Mucosa of stomach (tissue), 1 donor: ENCODE results near the gene ARSH.
"Not testable (repeated sequence)": the region's sequence is repeated elsewhere in the genome, so short reads cannot be mapped to it uniquely, and the experiment has no call there.

Source experiments
- H3K27me3 ChIP-seq: one replicate; pipeline ENCODE4 v1.7.0; 2013; ENCODE audit warnings: mild to moderate bottlenecking, low read length; ENCODE audit not compliant: control insufficient read depth, insufficient read depth
- H3K36me3 ChIP-seq: one replicate; pipeline ENCODE4 v1.7.0; 2013; ENCODE audit warnings: low read length; ENCODE audit not compliant: control insufficient read depth, insufficient read depth
- H3K4me1 ChIP-seq: one replicate; pipeline ENCODE4 v1.7.0; 2013; ENCODE audit warnings: mild to moderate bottlenecking, low read length; ENCODE audit not compliant: control insufficient read depth, insufficient read depth
- H3K4me3 ChIP-seq: one replicate; pipeline ENCODE4 v1.7.0; 2013; ENCODE audit warnings: low read length
- H3K9ac ChIP-seq: one replicate; pipeline ENCODE4 v1.7.0; 2013; ENCODE audit warnings: mild to moderate bottlenecking, low read length, moderate library complexity
- H3K9me3 ChIP-seq: one replicate; pipeline ENCODE4 v1.7.0; 2013; ENCODE audit warnings: mild to moderate bottlenecking, low read length, moderate library complexity; ENCODE audit not compliant: control insufficient read depth
- donor health status: Pancreatic carcinoma.

The ARSH gene

DNA sequence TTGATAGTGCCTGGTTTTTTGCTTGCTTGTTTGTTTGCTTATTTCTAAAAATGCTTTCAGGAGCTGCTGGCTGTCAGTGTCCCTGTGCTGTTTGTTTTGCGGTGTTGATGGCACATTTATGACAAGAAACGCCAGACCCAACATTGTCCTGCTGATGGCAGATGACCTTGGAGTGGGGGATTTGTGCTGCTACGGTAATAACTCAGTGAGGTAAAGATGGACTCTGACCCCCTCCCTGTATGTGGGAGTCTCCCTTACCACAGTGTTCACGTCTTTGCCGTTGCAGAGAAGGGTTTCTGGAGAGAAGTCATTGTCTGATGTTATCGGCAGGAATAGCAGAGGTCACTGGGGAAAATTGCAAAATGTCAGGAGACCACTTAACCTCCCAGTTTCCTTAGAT lies at the start of gene ARSH:
TSS of gene ARSH (plus strand) at position 52 of the 400 bp plus-strand sequence. CDS start at position 119, 67 bp downstream.
- Histone ChIP-seq H3K9me3 (no peaks in the 10 kb centered on the region), H3K4me1 (no peaks in the 10 kb centered on the region), H3K27me3 (no peaks in the 10 kb centered on the region), H3K36me3 (no peaks in the 10 kb centered on the region), H3K4me3 (no peak within 1 kb of the TSS), H3K9ac (no peak within 1 kb of the TSS)

DNA sequence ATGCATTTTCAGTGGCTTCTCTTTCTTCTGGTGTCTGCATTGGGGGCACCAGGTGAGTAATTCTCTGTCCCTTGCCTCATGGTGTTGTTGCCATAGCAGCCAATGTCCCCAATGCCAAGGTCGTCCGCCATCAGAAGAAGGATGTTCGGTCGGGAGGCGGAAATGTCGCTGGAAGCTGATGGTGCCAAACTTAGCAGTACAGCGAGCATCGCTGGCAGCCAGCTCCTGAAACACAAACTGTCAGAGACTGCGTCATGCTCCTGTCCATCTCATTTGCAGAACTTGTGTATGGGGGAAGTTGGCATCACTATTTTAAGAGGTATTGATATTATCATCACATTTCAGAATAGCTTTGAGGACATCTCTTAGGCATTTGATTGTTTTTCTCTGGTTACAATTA lies 48.1 kb upstream of the ARSH start:
- Histone ChIP-seq H3K4me3 (no peak overlapping the region), H3K9ac (no peak overlapping the region), H3K27me3 (no peaks in the 10 kb centered on the region), H3K4me1 (no peaks in the 10 kb centered on the region), H3K9me3 (no peaks in the 10 kb centered on the region), H3K36me3 (no peaks in the 10 kb centered on the region)

GRCh38 chrX:2960861-2961515 lies 45.4 kb upstream of the ARSH start:
- H3K4me3 ChIP-seq: no peak overlapping the region
- no peaks in the 10 kb centered on the region for H3K36me3 ChIP-seq
- no peak overlapping the region for H3K9ac ChIP-seq
- no peaks in the 10 kb centered on the region for H3K9me3 ChIP-seq
- no peaks in the 10 kb centered on the region for H3K4me1 ChIP-seq
- no peaks in the 10 kb centered on the region for H3K27me3 ChIP-seq

- no peak overlapping the region for H3K9ac ChIP-seq
- no peak overlapping the region for H3K4me3 ChIP-seq
These were observed 44.0 kb upstream of the ARSH start for GRCh38 chrX:2962381-2962780.

GRCh38 chrX:2963449-2963848 lies 42.9 kb upstream of the ARSH start:
- not testable (repeated sequence) for H3K4me3 ChIP-seq

More at GRCh38 chrX:2962381-2962780, 44.0 kb upstream of the ARSH start:
- Histone ChIP-seq H3K9me3 (no peaks in the 10 kb centered on the region), H3K36me3 (no peaks in the 10 kb centered on the region), H3K4me1 (no peaks in the 10 kb centered on the region), H3K27me3 (no peaks in the 10 kb centered on the region)

DNA sequence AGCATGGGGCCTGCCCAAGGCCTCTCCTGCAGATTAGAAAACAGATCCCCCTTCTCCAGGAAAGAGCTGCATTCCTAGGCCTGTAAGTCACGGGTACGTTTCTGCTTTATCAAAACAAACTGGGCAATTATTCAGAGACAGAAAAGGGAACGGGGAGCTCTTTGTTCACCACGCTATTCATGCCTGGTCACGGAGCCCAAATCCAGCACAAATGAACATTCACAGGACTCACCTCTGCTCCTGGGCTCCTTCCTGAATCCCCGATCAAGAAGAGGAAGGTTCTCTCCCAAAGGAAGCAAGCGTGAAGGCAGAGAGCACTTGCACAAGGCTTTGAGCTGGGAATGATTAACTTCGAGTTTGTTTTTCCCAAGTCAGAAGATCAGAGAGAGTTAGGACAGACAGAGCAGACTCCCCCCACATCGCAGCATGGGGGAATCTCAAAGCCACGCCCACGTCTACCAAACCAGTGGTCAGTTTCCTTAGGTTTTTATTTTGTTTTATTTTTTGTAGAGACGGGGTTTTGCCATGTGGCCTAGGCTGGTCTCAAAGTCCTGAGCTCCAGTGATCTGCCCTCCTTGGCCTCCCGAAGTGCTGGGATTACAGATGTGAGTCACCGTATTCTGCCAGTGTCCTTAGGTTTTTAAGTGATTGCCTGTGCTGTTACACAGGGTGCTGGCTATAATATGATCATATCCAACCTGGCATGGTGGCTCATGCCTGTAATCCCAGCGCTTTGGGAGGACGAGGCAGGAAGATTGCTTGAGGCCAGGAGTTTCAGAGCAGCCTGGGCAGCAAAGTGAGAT lies 42.2 kb upstream of the ARSH start:
- H3K9ac ChIP-seq, H3K9me3 ChIP-seq, H3K36me3 ChIP-seq, H3K27me3 ChIP-seq, H3K4me1 ChIP-seq, H3K4me3 ChIP-seq: not testable (repeated sequence)

More at GRCh38 chrX:2963449-2963848, 42.9 kb upstream of the ARSH start:
- H3K4me1 ChIP-seq, H3K9ac ChIP-seq, H3K27me3 ChIP-seq, H3K9me3 ChIP-seq, H3K36me3 ChIP-seq: not testable (repeated sequence)

- Histone ChIP-seq H3K27me3 (no peaks in the 10 kb centered on the region), H3K4me1 (no peaks in the 10 kb centered on the region), H3K9me3 (no peaks in the 10 kb centered on the region), H3K36me3 (no peaks in the 10 kb centered on the region), H3K9ac (no peak overlapping the region), H3K4me3 (no peak overlapping the region)
These were observed 40.4 kb upstream of the ARSH start for GRCh38 chrX:2965965-2966364.

DNA sequence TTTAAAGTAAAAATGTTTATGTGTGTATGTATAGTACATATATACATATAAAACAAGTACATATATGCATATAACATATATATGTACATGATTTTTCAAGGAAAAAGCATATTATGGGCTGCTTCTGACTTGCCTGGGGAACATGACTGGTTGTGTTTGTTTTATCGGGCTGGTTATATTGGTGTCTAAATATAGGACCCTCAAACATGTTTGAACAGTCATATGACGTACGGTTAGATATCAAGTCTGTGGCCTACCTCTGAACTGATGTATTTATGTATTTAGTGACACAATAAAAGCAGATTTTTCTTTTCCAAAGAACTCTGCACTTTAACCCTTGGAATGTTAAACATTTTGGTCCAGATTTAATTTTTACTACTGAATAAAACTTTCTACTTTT lies 39.3 kb upstream of the ARSH start:
- Histone ChIP-seq H3K27me3 (no peaks in the 10 kb centered on the region), H3K9ac (no peak overlapping the region), H3K4me1 (no peaks in the 10 kb centered on the region), H3K36me3 (no peaks in the 10 kb centered on the region), H3K9me3 (no peaks in the 10 kb centered on the region), H3K4me3 (no peak overlapping the region)

- no peak overlapping the region for H3K4me3 ChIP-seq
These were observed 38.8 kb upstream of the ARSH start for GRCh38 chrX:2967584-2967983.

DNA sequence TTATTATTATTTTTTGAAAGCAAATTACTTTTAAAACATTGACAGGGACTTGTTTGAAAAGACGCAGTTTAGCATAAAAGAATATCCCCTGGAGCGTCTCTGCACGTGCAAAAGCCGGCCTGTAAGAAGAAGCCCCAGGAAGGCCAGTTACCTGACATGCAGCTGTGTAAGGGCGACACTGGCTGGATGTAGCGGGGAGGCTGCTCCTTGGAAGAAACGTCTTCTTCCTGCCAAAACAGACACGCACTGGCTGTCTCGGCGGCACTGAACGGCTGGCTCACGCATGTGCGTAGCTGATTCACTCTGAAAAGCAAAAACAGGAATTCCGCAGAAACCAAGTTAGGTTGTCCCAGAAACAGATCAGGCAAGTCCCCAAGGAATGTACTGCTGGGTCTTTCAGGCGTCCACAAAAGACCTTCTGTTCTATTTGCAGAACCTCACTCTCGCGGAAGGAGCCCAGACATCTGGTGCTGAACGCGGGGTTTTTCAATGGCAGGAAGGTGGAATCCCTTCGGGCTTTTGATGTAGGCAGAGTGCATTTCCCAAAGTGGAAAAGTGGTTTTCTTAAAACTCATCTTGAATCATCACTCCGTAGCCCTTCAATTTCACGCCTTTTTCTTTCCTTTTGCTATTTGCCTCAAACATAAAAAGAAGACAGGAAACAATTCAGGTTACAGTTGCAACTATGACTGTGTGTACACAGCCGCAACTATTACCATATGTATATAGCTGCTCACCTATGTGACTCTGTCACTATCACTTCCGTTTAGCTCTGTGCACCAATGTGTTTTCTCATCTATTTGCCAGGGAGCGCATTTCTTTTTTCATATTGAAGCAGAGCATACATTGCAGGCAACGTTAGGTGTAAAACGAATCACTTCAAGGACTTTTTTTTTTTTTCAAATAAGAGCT lies 38.1 kb upstream of the ARSH start:
- no peaks in the 10 kb centered on the region for H3K36me3 ChIP-seq
- no peaks in the 10 kb centered on the region for H3K4me1 ChIP-seq
- no peaks in the 10 kb centered on the region for H3K27me3 ChIP-seq
- no peaks in the 10 kb centered on the region for H3K9me3 ChIP-seq
- H3K9ac ChIP-seq: no peak overlapping the region
- H3K4me3 ChIP-seq: no peak overlapping the region

More at GRCh38 chrX:2967584-2967983, 38.8 kb upstream of the ARSH start:
- no peak overlapping the region for H3K9ac ChIP-seq
- no peaks in the 10 kb centered on the region for H3K4me1 ChIP-seq
- H3K36me3 ChIP-seq: no peaks in the 10 kb centered on the region
- no peaks in the 10 kb centered on the region for H3K9me3 ChIP-seq
- no peaks in the 10 kb centered on the region for H3K27me3 ChIP-seq

DNA sequence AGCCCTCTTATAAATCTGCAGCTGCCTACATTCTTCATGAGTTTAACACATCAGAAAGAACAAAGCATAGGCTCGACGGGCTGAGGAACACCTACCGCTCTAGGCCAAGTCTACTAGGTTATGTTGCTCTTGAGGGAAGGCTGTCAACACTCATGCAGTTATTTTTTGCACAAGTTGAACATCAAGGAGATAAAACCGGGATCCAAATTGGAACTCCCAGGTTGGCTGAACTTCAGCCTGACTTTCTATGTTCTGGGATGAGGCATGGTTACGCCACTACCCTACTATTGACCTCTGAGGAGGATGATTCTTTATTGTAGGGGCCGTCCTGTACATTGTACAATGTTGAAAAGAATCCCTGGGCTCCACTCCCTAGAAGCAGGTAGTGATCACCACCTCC lies 37.3 kb upstream of the ARSH start:
- no peaks in the 10 kb centered on the region for H3K4me1 ChIP-seq
- no peaks in the 10 kb centered on the region for H3K27me3 ChIP-seq
- no peak overlapping the region for H3K4me3 ChIP-seq
- H3K9me3 ChIP-seq: no peaks in the 10 kb centered on the region
- no peaks in the 10 kb centered on the region for H3K36me3 ChIP-seq
- no peak overlapping the region for H3K9ac ChIP-seq

DNA sequence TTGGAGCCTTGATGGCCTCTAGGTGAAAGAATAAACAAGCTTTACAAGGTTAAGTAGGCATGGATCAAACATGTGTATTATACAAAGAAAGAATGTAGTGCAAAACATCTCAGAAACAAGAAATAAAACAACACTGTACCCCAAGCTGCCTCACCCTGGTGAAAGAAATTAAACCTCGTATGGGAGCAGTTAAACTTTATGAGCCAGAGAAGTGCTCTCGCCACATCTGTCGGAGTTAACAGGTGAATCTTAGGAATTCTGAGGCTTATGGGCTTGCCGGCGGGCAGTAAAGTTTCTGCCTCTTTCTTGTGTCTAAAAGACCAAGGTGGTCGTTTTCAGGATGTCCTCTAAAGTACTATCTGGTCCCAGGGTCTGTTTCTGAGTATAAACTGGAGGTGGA lies 34.0 kb upstream of the ARSH start:
- Histone ChIP-seq H3K27me3 (no peaks in the 10 kb centered on the region), H3K9ac (no peak overlapping the region), H3K4me1 (no peaks in the 10 kb centered on the region), H3K4me3 (no peak overlapping the region), H3K9me3 (no peaks in the 10 kb centered on the region), H3K36me3 (no peaks in the 10 kb centered on the region)
